SK-N-SH (cell line): Measurements from ENCODE around the gene XRCC3. TPM values are rescaled to one million over a fixed set of nuclear protein-coding genes. Genes with fewer than 3 reads are reported as not detected.

Experiments used
- CTCF ChIA-PET: fragments of 300-600, 350-600 bp; formaldehyde crosslinking; extraction: SDS; loops from one replicate; lab custom pipeline; 2021; lab: Yijun Ruan, JAX
- POLR2A ChIA-PET: fragments of 350-600 bp; sonication (Branson Sonifier 250); formaldehyde crosslinking; extraction: SDS; loops from one replicate; lab custom pipeline; 2020; ENCODE audit warnings: antibody characterized with exemption, inconsistent platforms; lab: Yijun Ruan, JAX
- DNase-seq: peaks from one replicate; pipeline ENCODE4 v3.0.0; 2012
- H2AFZ ChIP-seq: fragments of 200-600 bp; sonication (generic); 2 replicates; pipeline ENCODE4 v1.8.1; 2016; ENCODE audit warnings: antibody characterized with exemption, mild to moderate bottlenecking, low read depth
- H3F3A ChIP-seq: fragments of 200-600 bp; sonication (generic); replicated peaks from 2 replicates; pipeline ENCODE3; 2016; ENCODE audit warnings: antibody characterized with exemption, mild to moderate bottlenecking; ENCODE audit not compliant: insufficient read depth
- H3K27ac ChIP-seq, 2 experiments: fragments of 200-500 bp in 1 of 2; fragments of 200-600 bp in 1 of 2; sonication (Bioruptor generic) in 1 of 2; sonication (generic), shearing (Covaris generic) in 1 of 2; 2 replicates each; pipeline versions ENCODE4 v1.5.1 to v1.6.1; 2014 to 2016; ENCODE audit warnings: low read depth in 2 of 2, inconsistent platforms in 1 of 2, low read length in 1 of 2, mild to moderate bottlenecking in 1 of 2, mixed read lengths in 1 of 2
- H3K27me3 ChIP-seq: fragments of 200-600 bp; sonication (generic), shearing (Covaris generic); 2 replicates; pipeline ENCODE4 v1.6.1; 2016; ENCODE audit warnings: mixed run types; ENCODE audit not compliant: insufficient read depth
- H3K36me3 ChIP-seq, 2 experiments: fragments of 200-500 bp in 1 of 2; fragments of 200-600 bp in 1 of 2; sonication (Bioruptor generic) in 1 of 2; sonication (generic) in 1 of 2; replicated peaks in 1 of 2; 2 replicates each; pipeline versions ENCODE3 to v1.5.1; 2014 to 2016; ENCODE audit warnings: low read length in 1 of 2, mild to moderate bottlenecking in 1 of 2; ENCODE audit not compliant: insufficient read depth in 2 of 2, control insufficient read depth in 1 of 2
- H3K4me1 ChIP-seq, 2 experiments: fragments of 200-500 bp in 1 of 2; fragments of 200-600 bp in 1 of 2; sonication (Bioruptor generic) in 1 of 2; sonication (generic), shearing (Covaris generic) in 1 of 2; 2 replicates each; pipeline versions ENCODE4 v1.5.1 to v1.6.1; 2014 to 2016; ENCODE audit warnings: low read depth in 1 of 2, low read length in 1 of 2, mixed run types in 1 of 2; ENCODE audit not compliant: insufficient read depth in 2 of 2, control insufficient read depth in 1 of 2
- H3K4me2 ChIP-seq: fragments of 200-600 bp; sonication (generic), shearing (Covaris generic); 2 replicates; pipeline ENCODE4 v1.6.1; 2017; ENCODE audit warnings: mixed run types
- H3K4me3 ChIP-seq, 2 experiments: fragments of 200-500 bp in 1 of 2; fragments of 200-600 bp in 1 of 2; sonication (Bioruptor generic) in 1 of 2; sonication (generic), shearing (Covaris generic) in 1 of 2; 2 replicates each; pipeline versions ENCODE4 v1.5.1 to v1.8.1; 2014 to 2016; ENCODE audit warnings: low read depth in 2 of 2, inconsistent platforms in 1 of 2, low read length in 1 of 2, mild to moderate bottlenecking in 1 of 2, mixed read lengths in 1 of 2, moderate library complexity in 1 of 2
- H3K79me2 ChIP-seq: fragments of 200-600 bp; sonication (generic); 2 replicates; pipeline ENCODE4 v1.8.1; 2017; ENCODE audit warnings: mild to moderate bottlenecking; ENCODE audit not compliant: insufficient read depth
- H3K9ac ChIP-seq: fragments of 200-600 bp; sonication (generic); 2 replicates; pipeline ENCODE4 v1.6.1; 2017; ENCODE audit warnings: mixed run types
- H3K9me2 ChIP-seq: fragments of 200-600 bp; sonication (generic); 2 replicates; pipeline ENCODE4 v1.6.1; 2017; ENCODE audit warnings: mixed run types
- H3K9me3 ChIP-seq: fragments of 200-600 bp; sonication (generic); 2 replicates; pipeline ENCODE4 v1.6.1; 2017; ENCODE audit warnings: mixed run types, mild to moderate bottlenecking, moderate library complexity
- H4K20me1 ChIP-seq: fragments of 200-600 bp; sonication (generic); 2 replicates; pipeline ENCODE4 v1.6.1; 2017; ENCODE audit warnings: mild to moderate bottlenecking, mixed run types; ENCODE audit not compliant: insufficient read depth
- EZH2phosphoT487 ChIP-seq: fragments of 200-600 bp; sonication (generic); IDR thresholded peaks from 2 replicates; pipeline ENCODE4 v1.6.1; 2017; ENCODE audit warnings: low read depth, mixed run types, mild to moderate bottlenecking, antibody characterized with exemption, moderate library complexity, borderline replicate concordance
- FOSL2 ChIP-seq: IDR thresholded peaks from 2 replicates; pipeline ENCODE4 v1.4.0; 2012; ENCODE audit warnings: low read depth, mild to moderate bottlenecking, moderate library complexity, borderline replicate concordance
- FOXM1 ChIP-seq: IDR thresholded peaks from 2 replicates; pipeline ENCODE4 v1.4.0; 2012; ENCODE audit warnings: low read depth, mild to moderate bottlenecking
- GATA2 ChIP-seq: sonication (generic); formaldehyde crosslinking; IDR thresholded peaks from 2 replicates; pipeline ENCODE4 v1.5.0; 2020; ENCODE audit warnings: mild to moderate bottlenecking, missing genetic modification reagents
- NFIC ChIP-seq: IDR thresholded peaks from 2 replicates; pipeline ENCODE4 v1.4.0; 2012; ENCODE audit warnings: borderline replicate concordance
- POLR2AphosphoS5 ChIP-seq: IDR thresholded peaks from 2 replicates; pipeline ENCODE4 v1.6.1; 2012; ENCODE audit warnings: low read depth, low read length
- RFX5 ChIP-seq: IDR thresholded peaks from 2 replicates; pipeline ENCODE4 v1.6.1; 2012; ENCODE audit warnings: mild to moderate bottlenecking, improper control_type of control experiment, low read length
- WGBS: methylation state at CpG from one replicate; pipeline ENCODE4 v1.1.6; 2017; ENCODE audit warnings: low lambda C conversion rate; 5-methylcytosine and 5-hydroxymethylcytosine counted together
- polyA plus RNA-seq, 3 experiments: library from polyadenylated mRNA; depleted of rRNA; stranded (reverse); fragments of >200 nt; gene quantifications; 2 replicates each; pipeline ENCODE4 v1.2.3, GENCODE V29; 2012
- TF ChIP-seq, protein P1 (sequence below): IDR thresholded peaks from 2 replicates; pipeline ENCODE4 v1.4.0; 2012; ENCODE audit warnings: low read depth
- TF ChIP-seq, protein P2 (sequence below): fragments of 150-350 bp; IDR thresholded peaks from 2 replicates; pipeline ENCODE4 v1.6.1; 2017; ENCODE audit warnings: antibody characterized with exemption, low read length, low read depth, borderline replicate concordance
- TF ChIP-seq, protein P3 (sequence below): IDR thresholded peaks from 2 replicates; pipeline ENCODE4; 2012

The XRCC3 gene
- polyA plus RNA-seq, 1 of the 3 experiments (the other 2 are of a cell fraction): 11.7 TPM

DNA sequence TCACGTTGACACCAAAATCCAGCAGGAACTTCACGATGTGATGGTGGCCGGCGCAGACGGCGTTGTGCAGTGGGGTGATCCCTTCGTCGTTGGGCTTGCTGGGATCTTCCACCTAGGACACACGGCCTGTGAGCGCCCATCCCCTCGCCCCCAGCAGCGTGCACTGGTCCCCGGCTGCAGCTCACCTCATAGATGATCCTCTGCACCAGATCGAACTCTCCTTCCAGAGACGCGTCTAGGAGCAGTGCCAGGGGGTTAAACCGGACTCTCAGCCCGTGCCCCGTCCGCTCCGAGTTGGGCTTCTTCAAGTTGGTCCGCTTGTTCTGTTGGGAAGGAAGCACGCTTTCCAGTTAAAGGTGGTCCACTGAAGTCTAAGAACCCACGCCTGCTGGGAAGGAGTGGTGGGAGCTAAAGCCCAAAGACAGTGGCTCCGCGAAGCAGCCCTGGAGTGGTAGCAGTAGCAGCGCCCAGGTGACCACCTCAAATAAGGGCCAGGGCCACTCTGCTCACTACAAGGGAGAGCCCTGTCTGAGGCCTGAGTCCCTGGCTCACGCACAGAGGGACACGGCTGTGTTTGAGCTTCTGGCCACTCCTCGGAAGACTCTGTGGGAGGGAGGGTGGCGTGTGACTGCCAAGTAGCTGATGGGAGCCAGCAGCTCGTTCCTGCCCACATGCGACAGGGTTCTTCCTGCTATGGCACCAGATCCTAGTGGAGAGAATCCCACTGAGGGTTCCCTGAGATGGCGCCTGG lies 23.6 kb upstream of the XRCC3 start (continued):
- TF ChIP-seq, protein P1, sequence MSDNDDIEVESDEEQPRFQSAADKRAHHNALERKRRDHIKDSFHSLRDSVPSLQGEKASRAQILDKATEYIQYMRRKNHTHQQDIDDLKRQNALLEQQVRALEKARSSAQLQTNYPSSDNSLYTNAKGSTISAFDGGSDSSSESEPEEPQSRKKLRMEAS: no peak

DNA sequence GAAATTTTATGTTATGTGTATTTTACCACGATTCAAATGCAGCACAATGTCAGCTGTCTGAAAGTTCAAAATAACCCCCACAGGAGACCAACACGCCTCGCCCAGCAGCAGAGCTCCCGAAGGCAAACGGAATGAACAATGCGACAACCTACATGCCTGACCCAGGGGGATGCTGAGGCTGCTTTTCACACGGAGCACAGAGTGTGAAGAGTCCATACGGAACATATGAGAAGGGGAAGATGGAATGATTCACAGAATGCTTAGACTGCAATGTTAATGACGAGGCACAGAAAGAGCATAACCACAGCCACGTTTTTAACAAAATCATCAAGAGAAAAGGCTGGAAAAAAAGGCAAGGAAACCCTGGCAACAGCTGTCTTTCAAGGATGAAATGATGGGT lies 22.9 kb upstream of the XRCC3 start:
- Histone ChIP-seq H3K4me2 (no peak overlapping the region), H3K4me1 (no peaks in the 10 kb centered on the region; a peak in 1 of 4 replicates), H3K9me2 (no peaks in the 10 kb centered on the region), H3F3A (no peaks in the 10 kb centered on the region), H3K9ac (no peak overlapping the region), H3K27me3 (no peaks in the 10 kb centered on the region), H3K36me3 (peaks cover 8 to 43% of the 10 kb centered on the region in 2 experiments), H3K79me2 (no peaks in the 10 kb centered on the region), H3K4me3 (no peak overlapping the region), H4K20me1 (no peaks in the 10 kb centered on the region), H2AFZ (no peak overlapping the region), H3K9me3 (no peaks in the 10 kb centered on the region), H3K27ac (no peak overlapping the region)
- ChIA-PET CTCF (interaction anchor here (1.0 kb wide), 1 partner anchor 17 kb away, joined by 3 read pairs; no protein-coding TSS in a partner anchor), POLR2A (no interaction called here)
- 81% methylated on average over 10 of the region's 10 CpGs for WGBS
- no peak for TF ChIP-seq EZH2phosphoT487
- TF ChIP-seq FOSL2: no peak
- DNase-seq: no peak

DNA sequence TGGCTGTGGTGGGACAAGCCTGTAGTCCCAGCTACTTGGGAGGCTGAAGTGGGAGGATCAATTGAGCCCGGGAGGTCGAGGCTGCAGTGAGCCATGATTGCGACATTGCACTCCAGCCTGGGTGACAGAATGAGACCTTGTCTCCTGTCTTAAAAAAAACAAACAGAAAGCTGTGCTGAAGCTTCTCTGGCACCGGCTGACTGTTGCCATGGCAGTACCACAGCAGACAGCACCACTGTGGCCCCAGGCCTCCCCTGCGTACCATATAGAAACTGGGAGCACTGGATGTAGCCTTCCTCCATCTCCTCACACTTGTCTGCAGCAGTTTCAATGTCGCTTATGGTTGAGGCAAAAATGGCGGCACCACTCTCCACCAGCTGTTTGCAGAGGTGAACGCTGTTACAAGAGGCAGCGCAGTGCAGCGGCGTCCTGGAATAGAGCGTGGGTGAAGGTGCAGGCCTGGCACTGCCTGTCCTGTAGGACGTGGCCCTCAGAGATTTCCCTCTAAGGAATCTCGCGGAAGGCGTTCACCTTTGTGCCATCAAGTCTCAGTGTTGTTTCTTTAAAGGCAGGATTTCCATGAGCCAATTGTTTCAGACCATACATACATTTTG lies 22.3 kb upstream of the XRCC3 start:
- Histone ChIP-seq H3K27me3 (no peaks in the 10 kb centered on the region), H2AFZ (no peak overlapping the region), H4K20me1 (no peaks in the 10 kb centered on the region), H3K36me3 (peaks cover 9 to 49% of the 10 kb centered on the region in 2 experiments), H3K79me2 (no peaks in the 10 kb centered on the region), H3K4me1 (no peaks in the 10 kb centered on the region; a peak in 1 of 4 replicates), H3K9ac (no peak overlapping the region), H3K4me2 (no peak overlapping the region), H3K4me3 (no peak overlapping the region), H3K27ac (no peak overlapping the region), H3K9me2 (no peaks in the 10 kb centered on the region), H3K9me3 (no peaks in the 10 kb centered on the region), H3F3A (no peaks in the 10 kb centered on the region)
- ChIA-PET CTCF (interaction anchor here (1.0 to 1.8 kb wide), 2 partner anchors 17 to 173 kb away, joined by 3 to 4 read pairs; no protein-coding TSS in a partner anchor), POLR2A (interaction anchor here (0.7 kb wide), 1 partner anchor 20 kb away, joined by 3 read pairs; no protein-coding TSS in a partner anchor)
- TF ChIP-seq RFX5 (no peak), GATA2 (CRISPR knock-in tag) (no peak), NFIC (no peak), FOXM1 (no peak), POLR2AphosphoS5 (no peak)
- TF ChIP-seq, protein P2, sequence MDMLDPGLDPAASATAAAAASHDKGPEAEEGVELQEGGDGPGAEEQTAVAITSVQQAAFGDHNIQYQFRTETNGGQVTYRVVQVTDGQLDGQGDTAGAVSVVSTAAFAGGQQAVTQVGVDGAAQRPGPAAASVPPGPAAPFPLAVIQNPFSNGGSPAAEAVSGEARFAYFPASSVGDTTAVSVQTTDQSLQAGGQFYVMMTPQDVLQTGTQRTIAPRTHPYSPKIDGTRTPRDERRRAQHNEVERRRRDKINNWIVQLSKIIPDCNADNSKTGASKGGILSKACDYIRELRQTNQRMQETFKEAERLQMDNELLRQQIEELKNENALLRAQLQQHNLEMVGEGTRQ: no peak
- TF ChIP-seq, protein P3, sequence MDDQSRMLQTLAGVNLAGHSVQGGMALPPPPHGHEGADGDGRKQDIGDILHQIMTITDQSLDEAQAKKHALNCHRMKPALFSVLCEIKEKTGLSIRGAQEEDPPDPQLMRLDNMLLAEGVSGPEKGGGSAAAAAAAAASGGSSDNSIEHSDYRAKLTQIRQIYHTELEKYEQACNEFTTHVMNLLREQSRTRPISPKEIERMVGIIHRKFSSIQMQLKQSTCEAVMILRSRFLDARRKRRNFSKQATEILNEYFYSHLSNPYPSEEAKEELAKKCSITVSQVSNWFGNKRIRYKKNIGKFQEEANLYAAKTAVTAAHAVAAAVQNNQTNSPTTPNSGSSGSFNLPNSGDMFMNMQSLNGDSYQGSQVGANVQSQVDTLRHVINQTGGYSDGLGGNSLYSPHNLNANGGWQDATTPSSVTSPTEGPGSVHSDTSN: no peak
- no peak for DNase-seq
- WGBS: 96% methylated on average over 12 of the region's 16 CpGs
